Muscle layer of duodenum (tissue), 2 donors: ENCODE data around the gene PHACTR1.

Experiments used
- H3K27ac ChIP-seq: one replicate; pipeline ENCODE4 v1.7.0; 2013; ENCODE audit warnings: mild to moderate bottlenecking, low read length
- H3K27me3 ChIP-seq: one replicate; pipeline ENCODE4 v1.7.0; 2013; ENCODE audit warnings: low read depth, mild to moderate bottlenecking, control low read depth, low read length
- H3K36me3 ChIP-seq, 2 donors: one replicate each; pipeline ENCODE4 v1.7.0; 2013; ENCODE audit warnings: low read length in 2 of 2, control low read depth in 1 of 2, mild to moderate bottlenecking in 1 of 2; ENCODE audit not compliant: insufficient read depth in 2 of 2, control insufficient read depth in 1 of 2
- H3K4me1 ChIP-seq, 2 donors: one replicate each; pipeline ENCODE4 v1.7.0; 2013; ENCODE audit warnings: low read length in 2 of 2, mild to moderate bottlenecking in 2 of 2, control low read depth in 1 of 2, moderate library complexity in 1 of 2; ENCODE audit not compliant: insufficient read depth in 2 of 2, control insufficient read depth in 1 of 2
- H3K4me3 ChIP-seq, 2 donors: one replicate each; pipeline ENCODE4 v1.7.0; 2013; ENCODE audit warnings: low read length in 2 of 2, low read depth in 1 of 2, mild to moderate bottlenecking in 1 of 2
- H3K9me3 ChIP-seq, 2 donors: one replicate each; pipeline ENCODE4 v1.7.0; 2013; ENCODE audit warnings: low read length in 2 of 2, control low read depth in 1 of 2, mild to moderate bottlenecking in 1 of 2; ENCODE audit not compliant: control insufficient read depth in 1 of 2
- donor health status: healthy.

Gene PHACTR1

GRCh38 chr6:12886961-12887775 is 170.6 kb downstream of the PHACTR1 start:
- H3K36me3 ChIP-seq, result no peaks in the 10 kb centered on the region
- no peak overlapping the region for H3K4me3 ChIP-seq
- no peaks in the 10 kb centered on the region for H3K4me1 ChIP-seq
- peaks cover 0 to 4% of the 10 kb centered on the region in 2 donors for H3K9me3 ChIP-seq
- no peaks in the 10 kb centered on the region for H3K27me3 ChIP-seq
- no peak overlapping the region for H3K27ac ChIP-seq

GRCh38 chr6:12890171-12890790 is 173.7 kb downstream of the PHACTR1 start:
- H3K27me3 ChIP-seq, result no peaks in the 10 kb centered on the region
- H3K4me1 ChIP-seq, result peaks cover 0 to 4% of the 10 kb centered on the region in 2 donors
- H3K4me3 ChIP-seq, result no peak overlapping the region
- no peak overlapping the region for H3K27ac ChIP-seq
- no peaks in the 10 kb centered on the region for H3K36me3 ChIP-seq
- H3K9me3 ChIP-seq, result peaks cover 0 to 4% of the 10 kb centered on the region in 2 donors

- H3K9me3 ChIP-seq, result peaks cover 0 to 4% of the 10 kb centered on the region in 2 donors
- no peak overlapping the region for H3K27ac ChIP-seq
- no peak overlapping the region for H3K4me3 ChIP-seq
- H3K4me1 ChIP-seq, result peaks cover 0 to 4% of the 10 kb centered on the region in 2 donors
- H3K27me3 ChIP-seq, result no peaks in the 10 kb centered on the region
- H3K36me3 ChIP-seq, result no peaks in the 10 kb centered on the region
These were observed 175.0 kb downstream of the PHACTR1 start for GRCh38 chr6:12891595-12891994.

- no peak overlapping the region for H3K27ac ChIP-seq
- H3K4me3 ChIP-seq, result no peak overlapping the region
- H3K36me3 ChIP-seq, result no peaks in the 10 kb centered on the region
- peaks cover 0 to 4% of the 10 kb centered on the region in 2 donors for H3K4me1 ChIP-seq
- no peaks in the 10 kb centered on the region for H3K27me3 ChIP-seq
- H3K9me3 ChIP-seq, result peaks cover 0 to 4% of the 10 kb centered on the region in 2 donors
These were observed 175.6 kb downstream of the PHACTR1 start for GRCh38 chr6:12892151-12892550.

- Histone ChIP-seq H3K36me3 (no peaks in the 10 kb centered on the region), H3K4me1 (peaks cover 0 to 4% of the 10 kb centered on the region in 2 donors), H3K27me3 (no peaks in the 10 kb centered on the region), H3K9me3 (peaks cover 0 to 4% of the 10 kb centered on the region in 2 donors), H3K4me3 (no peak overlapping the region), H3K27ac (no peak overlapping the region)
These were observed 176.5 kb downstream of the PHACTR1 start for GRCh38 chr6:12893036-12893435.

GRCh38 chr6:12895721-12896120 is 179.2 kb downstream of the PHACTR1 start:
- Histone ChIP-seq H3K27ac (no peak overlapping the region), H3K4me3 (no peak overlapping the region), H3K9me3 (peaks cover 0 to 4% of the 10 kb centered on the region in 2 donors), H3K4me1 (peaks cover 0 to 4% of the 10 kb centered on the region in 2 donors), H3K36me3 (no peaks in the 10 kb centered on the region), H3K27me3 (no peaks in the 10 kb centered on the region)

- Histone ChIP-seq H3K27me3 (no peaks in the 10 kb centered on the region), H3K27ac (no peak overlapping the region), H3K9me3 (peaks cover 0 to 4% of the 10 kb centered on the region in 2 donors), H3K4me3 (no peak overlapping the region), H3K4me1 (peaks cover 0 to 4% of the 10 kb centered on the region in 2 donors), H3K36me3 (no peaks in the 10 kb centered on the region)
These were observed 179.7 kb downstream of the PHACTR1 start for GRCh38 chr6:12896208-12896733.

- no peaks in the 10 kb centered on the region for H3K9me3 ChIP-seq
- H3K4me1 ChIP-seq, result peaks cover 0 to 1% of the 10 kb centered on the region in 2 donors
- no peak overlapping the region for H3K27ac ChIP-seq
- no peaks in the 10 kb centered on the region for H3K27me3 ChIP-seq
- H3K36me3 ChIP-seq, result no peaks in the 10 kb centered on the region
- no peak overlapping the region for H3K4me3 ChIP-seq
These were observed 182.0 kb downstream of the PHACTR1 start for GRCh38 chr6:12898603-12899002.

- H3K4me1 ChIP-seq, result no peaks in the 10 kb centered on the region
These were observed 182.7 kb downstream of the PHACTR1 start for GRCh38 chr6:12899046-12899833.

GRCh38 chr6:12903246-12903645 is 186.7 kb downstream of the PHACTR1 start:
- no peaks in the 10 kb centered on the region for H3K27me3 ChIP-seq
- no peak overlapping the region for H3K27ac ChIP-seq

More at GRCh38 chr6:12899046-12899833, 182.7 kb downstream of the PHACTR1 start:
- H3K9me3 ChIP-seq, result no peaks in the 10 kb centered on the region
- H3K27me3 ChIP-seq, result no peaks in the 10 kb centered on the region
- no peak overlapping the region for H3K4me3 ChIP-seq
- no peak overlapping the region for H3K27ac ChIP-seq
- no peaks in the 10 kb centered on the region for H3K36me3 ChIP-seq

GRCh38 chr6:12909833-12910232 is 193.3 kb downstream of the PHACTR1 start:
- Histone ChIP-seq H3K4me1 (no peaks in the 10 kb centered on the region), H3K4me3 (no peak overlapping the region), H3K27me3 (no peaks in the 10 kb centered on the region), H3K27ac (no peak overlapping the region), H3K9me3 (no peaks in the 10 kb centered on the region), H3K36me3 (no peaks in the 10 kb centered on the region)

More at GRCh38 chr6:12903246-12903645, 186.7 kb downstream of the PHACTR1 start:
- Histone ChIP-seq H3K4me3 (no peak overlapping the region), H3K9me3 (no peaks in the 10 kb centered on the region), H3K36me3 (no peaks in the 10 kb centered on the region), H3K4me1 (no peaks in the 10 kb centered on the region)
